ENCODE data around the gene PTPN6. TPM values are rescaled to one million over a fixed set of nuclear protein-coding genes. Genes with fewer than 3 reads are reported as not detected.

The PTPN6 gene
- total RNA-seq, 4 donors from 2014 or later, result 19.8 to 42.3 (median 35.9) TPM

- ATAC-seq (ENCODE audit: low FRiP score), result no peak
- TF ChIP-seq, protein P1, sequence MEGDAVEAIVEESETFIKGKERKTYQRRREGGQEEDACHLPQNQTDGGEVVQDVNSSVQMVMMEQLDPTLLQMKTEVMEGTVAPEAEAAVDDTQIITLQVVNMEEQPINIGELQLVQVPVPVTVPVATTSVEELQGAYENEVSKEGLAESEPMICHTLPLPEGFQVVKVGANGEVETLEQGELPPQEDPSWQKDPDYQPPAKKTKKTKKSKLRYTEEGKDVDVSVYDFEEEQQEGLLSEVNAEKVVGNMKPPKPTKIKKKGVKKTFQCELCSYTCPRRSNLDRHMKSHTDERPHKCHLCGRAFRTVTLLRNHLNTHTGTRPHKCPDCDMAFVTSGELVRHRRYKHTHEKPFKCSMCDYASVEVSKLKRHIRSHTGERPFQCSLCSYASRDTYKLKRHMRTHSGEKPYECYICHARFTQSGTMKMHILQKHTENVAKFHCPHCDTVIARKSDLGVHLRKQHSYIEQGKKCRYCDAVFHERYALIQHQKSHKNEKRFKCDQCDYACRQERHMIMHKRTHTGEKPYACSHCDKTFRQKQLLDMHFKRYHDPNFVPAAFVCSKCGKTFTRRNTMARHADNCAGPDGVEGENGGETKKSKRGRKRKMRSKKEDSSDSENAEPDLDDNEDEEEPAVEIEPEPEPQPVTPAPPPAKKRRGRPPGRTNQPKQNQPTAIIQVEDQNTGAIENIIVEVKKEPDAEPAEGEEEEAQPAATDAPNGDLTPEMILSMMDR (IDR thresholded peaks at IDR 0.05), result no peak
- DNase-seq (ENCODE audit: low spot score), result no peak
These were observed 21.4 kb upstream of the PTPN6 start for GRCh38 chr12:6929466-6930452.

GRCh38 chr12:6932766-6933165 is 18.4 kb upstream of the PTPN6 start:
- ATAC-seq (ENCODE audit: low FRiP score), result no peak
- DNase-seq (ENCODE audit: low spot score), result no peak
- TF ChIP-seq, protein P1 (IDR thresholded peaks at IDR 0.05), result no peak

DNA sequence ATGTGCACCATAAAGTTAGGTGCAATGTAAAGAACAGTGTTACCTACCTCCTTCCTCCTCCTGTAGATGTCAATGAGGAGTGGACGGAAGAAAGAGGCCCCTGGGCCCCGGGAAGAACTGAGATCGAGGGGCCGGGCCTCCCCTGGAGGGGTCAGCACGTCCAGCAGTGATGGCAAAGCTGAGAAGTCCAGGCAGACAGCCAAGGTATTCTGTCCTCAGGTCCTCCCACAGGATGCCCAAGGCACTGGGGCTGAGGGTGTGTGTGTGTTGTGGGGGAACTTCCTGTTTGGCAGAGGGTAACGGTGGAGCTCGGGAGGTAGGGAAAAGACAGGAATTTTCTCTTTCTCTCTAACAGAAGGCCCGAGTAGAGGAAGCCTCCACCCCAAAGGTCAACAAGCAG is 17.0 kb upstream of the PTPN6 start:
- TF ChIP-seq, protein P1 (IDR thresholded peaks at IDR 0.05), result no peak
- DNase-seq (ENCODE audit: low spot score) (no peak), ATAC-seq (ENCODE audit: low FRiP score) (no peak)

- TF ChIP-seq, protein P1 (IDR thresholded peaks at IDR 0.05), result no peak
- DNase-seq (ENCODE audit: low spot score) (no peak), ATAC-seq (ENCODE audit: low FRiP score) (no peak)
These were observed 15.6 kb upstream of the PTPN6 start for GRCh38 chr12:6935371-6936193.

DNA sequence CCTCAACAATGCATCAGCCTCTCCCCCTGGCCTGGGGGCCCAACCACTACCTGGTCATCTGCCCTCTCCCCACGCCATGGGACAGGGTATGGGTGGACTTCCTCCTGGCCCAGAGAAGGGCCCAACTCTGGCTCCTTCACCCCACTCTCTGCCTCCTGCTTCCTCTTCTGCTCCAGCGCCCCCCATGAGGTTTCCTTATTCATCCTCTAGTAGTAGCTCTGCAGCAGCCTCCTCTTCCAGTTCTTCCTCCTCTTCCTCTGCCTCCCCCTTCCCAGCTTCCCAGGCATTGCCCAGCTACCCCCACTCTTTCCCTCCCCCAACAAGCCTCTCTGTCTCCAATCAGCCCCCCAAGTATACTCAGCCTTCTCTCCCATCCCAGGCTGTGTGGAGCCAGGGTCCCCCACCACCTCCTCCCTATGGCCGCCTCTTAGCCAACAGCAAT is 14.9 kb upstream of the PTPN6 start:
- ATAC-seq (ENCODE audit: low FRiP score) (no peak), DNase-seq (ENCODE audit: low spot score) (no peak)
- TF ChIP-seq, protein P1 (IDR thresholded peaks at IDR 0.05), result no peak

DNA sequence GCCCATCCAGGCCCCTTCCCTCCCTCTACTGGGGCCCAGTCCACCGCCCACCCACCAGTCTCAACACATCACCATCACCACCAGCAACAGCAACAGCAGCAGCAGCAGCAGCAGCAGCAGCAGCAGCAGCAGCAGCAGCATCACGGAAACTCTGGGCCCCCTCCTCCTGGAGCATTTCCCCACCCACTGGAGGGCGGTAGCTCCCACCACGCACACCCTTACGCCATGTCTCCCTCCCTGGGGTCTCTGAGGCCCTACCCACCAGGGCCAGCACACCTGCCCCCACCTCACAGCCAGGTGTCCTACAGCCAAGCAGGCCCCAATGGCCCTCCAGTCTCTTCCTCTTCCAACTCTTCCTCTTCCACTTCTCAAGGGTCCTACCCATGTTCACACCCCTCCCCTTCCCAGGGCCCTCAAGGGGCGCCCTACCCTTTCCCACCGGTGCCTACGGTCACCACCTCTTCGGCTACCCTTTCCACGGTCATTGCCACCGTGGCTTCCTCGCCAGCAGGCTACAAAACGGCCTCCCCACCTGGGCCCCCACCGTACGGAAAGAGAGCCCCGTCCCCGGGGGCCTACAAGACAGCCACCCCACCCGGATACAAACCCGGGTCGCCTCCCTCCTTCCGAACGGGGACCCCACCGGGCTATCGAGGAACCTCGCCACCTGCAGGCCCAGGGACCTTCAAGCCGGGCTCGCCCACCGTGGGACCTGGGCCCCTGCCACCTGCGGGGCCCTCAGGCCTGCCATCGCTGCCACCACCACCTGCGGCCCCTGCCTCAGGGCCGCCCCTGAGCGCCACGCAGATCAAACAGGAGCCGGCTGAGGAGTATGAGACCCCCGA is 14.3 kb upstream of the PTPN6 start:
- ATAC-seq (ENCODE audit: low FRiP score) (no peak), DNase-seq (ENCODE audit: low spot score) (no peak)
- TF ChIP-seq, protein P1 (IDR thresholded peaks at IDR 0.05), result no peak

Data from omental fat pad (tissue), 4 donors.